Left kidney (tissue), 1 donor: ENCODE data around the gene ACTA1. TPM values are rescaled to one million over a fixed set of nuclear protein-coding genes. Genes with fewer than 3 reads are reported as not detected.

Source experiments
- polyA plus RNA-seq: library from polyadenylated mRNA; unstranded; fragments of 120-200 nt; gene quantifications from one replicate; pipeline ENCODE4 v1.2.1, GENCODE V29; 2013; ENCODE audit not compliant: insufficient read length

The ACTA1 gene
- polyA plus RNA-seq, 1 donor, result 1.9 TPM

Other genes with a start within 250 kb of the ACTA1 start
- 49.4 TPM for gene RAB4A, start 163.0 kb downstream of the ACTA1 start, polyA plus RNA-seq
- gene CCSAP, start 91.0 kb downstream of the ACTA1 start, polyA plus RNA-seq, result 11.2 TPM
- 52.0 TPM for gene NUP133, start 74.2 kb upstream of the ACTA1 start, polyA plus RNA-seq
- gene ABCB10, start 124.6 kb upstream of the ACTA1 start, polyA plus RNA-seq, result 21.9 TPM
- 20.4 TPM for gene TAF5L, start 192.0 kb upstream of the ACTA1 start, polyA plus RNA-seq
- gene URB2, start 192.2 kb upstream of the ACTA1 start, polyA plus RNA-seq, result 8.7 TPM